ENCODE data around the gene ANKIB1. TPM values are rescaled to one million over a fixed set of nuclear protein-coding genes. Genes with fewer than 3 reads are reported as not detected.
A peak's percentile ranks its signal among the peaks of the same experiment; 100 is the strongest.

The ANKIB1 gene
- total and polyA plus RNA-seq, 3 donors from 2014 or later = 66.8 to 97.8 (median 84.4) TPM

DNA sequence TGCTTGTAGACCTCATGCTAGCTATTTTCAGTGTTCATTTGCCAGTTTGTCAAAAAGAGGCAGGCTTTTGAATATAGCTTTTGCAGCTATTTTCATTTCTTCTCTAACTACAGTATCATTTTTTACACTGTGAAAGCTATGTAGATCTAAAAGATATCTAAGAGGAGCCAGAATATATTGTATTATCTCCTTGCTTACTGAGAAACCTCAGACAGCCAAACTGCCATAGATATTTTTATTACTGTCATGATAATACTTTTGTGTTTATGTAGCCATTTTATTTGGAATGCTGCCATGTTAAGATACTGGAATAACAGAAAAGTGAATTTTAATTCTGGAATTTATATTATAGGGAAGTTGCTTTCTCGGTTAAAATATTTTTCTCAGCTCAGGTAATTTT lies 37.2 kb downstream of the ANKIB1 start:
- peaks cover 6% of the 10 kb centered on the region for H3K4me1 ChIP-seq
- H3K4me3 ChIP-seq = no peak overlapping the region
- intact Hi-C loops (cut with DNase I; ENCODE audit: low total_unique reads) = no loop called here
- no peak overlapping the region for H3K27ac ChIP-seq
- no peak for TF ChIP-seq POLR2A (IDR thresholded peaks at IDR 0.05)
- TF ChIP-seq, protein P1, sequence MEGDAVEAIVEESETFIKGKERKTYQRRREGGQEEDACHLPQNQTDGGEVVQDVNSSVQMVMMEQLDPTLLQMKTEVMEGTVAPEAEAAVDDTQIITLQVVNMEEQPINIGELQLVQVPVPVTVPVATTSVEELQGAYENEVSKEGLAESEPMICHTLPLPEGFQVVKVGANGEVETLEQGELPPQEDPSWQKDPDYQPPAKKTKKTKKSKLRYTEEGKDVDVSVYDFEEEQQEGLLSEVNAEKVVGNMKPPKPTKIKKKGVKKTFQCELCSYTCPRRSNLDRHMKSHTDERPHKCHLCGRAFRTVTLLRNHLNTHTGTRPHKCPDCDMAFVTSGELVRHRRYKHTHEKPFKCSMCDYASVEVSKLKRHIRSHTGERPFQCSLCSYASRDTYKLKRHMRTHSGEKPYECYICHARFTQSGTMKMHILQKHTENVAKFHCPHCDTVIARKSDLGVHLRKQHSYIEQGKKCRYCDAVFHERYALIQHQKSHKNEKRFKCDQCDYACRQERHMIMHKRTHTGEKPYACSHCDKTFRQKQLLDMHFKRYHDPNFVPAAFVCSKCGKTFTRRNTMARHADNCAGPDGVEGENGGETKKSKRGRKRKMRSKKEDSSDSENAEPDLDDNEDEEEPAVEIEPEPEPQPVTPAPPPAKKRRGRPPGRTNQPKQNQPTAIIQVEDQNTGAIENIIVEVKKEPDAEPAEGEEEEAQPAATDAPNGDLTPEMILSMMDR (IDR thresholded peaks at IDR 0.05) = no peak
- no peak for DNase-seq
- WGBS, 2 donors = 61 to 86% methylated on average over 1 of the region's 1 CpG
- no peaks in the 10 kb centered on the region for H3K9me3 ChIP-seq
- H3K36me3 ChIP-seq (ENCODE audit: low read depth, missing control alignments) = no peaks in the 10 kb centered on the region
- no peaks in the 10 kb centered on the region for H3K27me3 ChIP-seq

DNA sequence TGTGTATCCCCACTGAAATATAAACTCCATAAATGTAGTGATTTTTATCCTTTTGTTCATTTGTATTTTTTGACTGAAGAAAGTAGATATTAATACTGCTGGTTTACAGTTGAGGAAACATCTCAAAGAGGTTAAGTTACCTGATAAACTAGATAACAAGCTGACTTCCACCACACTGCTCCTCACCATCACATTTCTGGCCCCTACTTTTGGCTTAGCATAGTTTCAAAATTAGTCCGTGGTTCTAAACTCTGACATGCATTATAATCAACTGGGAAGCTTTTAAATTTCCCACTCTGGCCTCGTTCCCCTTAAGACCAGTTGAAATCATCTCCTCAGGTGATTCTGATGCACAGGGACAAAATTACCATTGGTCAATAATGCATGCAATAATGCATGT lies 43.5 kb downstream of the ANKIB1 start:
- no peak for TF ChIP-seq POLR2A (IDR thresholded peaks at IDR 0.05)
- TF ChIP-seq, protein P1 (IDR thresholded peaks at IDR 0.05) = no peak
- H3K27ac ChIP-seq = no peak overlapping the region
- WGBS, 2 donors = 93 to 96% methylated on average over 2 of the region's 2 CpGs
- H3K27me3 ChIP-seq = no peaks in the 10 kb centered on the region
- no peak for DNase-seq
- H3K4me1 ChIP-seq = no peaks in the 10 kb centered on the region
- no peaks in the 10 kb centered on the region for H3K9me3 ChIP-seq
- intact Hi-C loops (cut with DNase I; ENCODE audit: low total_unique reads) = no loop called here
- no peaks in the 10 kb centered on the region for H3K36me3 ChIP-seq (ENCODE audit: low read depth, missing control alignments)
- no peak overlapping the region for H3K4me3 ChIP-seq

DNA sequence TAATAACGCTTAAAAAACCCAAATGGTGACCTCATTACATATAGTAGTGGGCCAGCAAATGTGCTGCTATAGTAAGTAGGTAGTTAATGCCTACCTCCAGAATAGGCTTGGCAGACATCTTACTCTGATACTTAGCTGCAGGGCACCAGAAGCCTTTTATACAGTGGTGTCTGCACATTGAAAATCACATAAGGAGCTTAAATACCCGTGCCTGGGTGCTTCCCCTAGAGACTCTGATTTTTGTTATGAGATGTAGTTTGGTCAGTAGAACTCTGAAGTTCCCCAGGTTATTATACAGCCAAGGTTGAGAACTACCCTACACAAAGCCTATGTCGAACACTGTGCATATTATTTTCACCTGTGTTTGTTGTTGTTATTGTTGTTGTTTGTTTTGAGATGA lies 47.2 kb downstream of the ANKIB1 start:
- TF ChIP-seq, protein P1 (IDR thresholded peaks at IDR 0.05) = no peak
- no peak for TF ChIP-seq POLR2A (IDR thresholded peaks at IDR 0.05)
- intact Hi-C loops (cut with DNase I; ENCODE audit: low total_unique reads) = no loop called here
- Histone ChIP-seq H3K9me3 (no peaks in the 10 kb centered on the region), H3K4me1 (peaks cover 12% of the 10 kb centered on the region), H3K36me3 (ENCODE audit: low read depth, missing control alignments) (no peaks in the 10 kb centered on the region), H3K27me3 (no peaks in the 10 kb centered on the region), H3K27ac (no peak overlapping the region), H3K4me3 (no peak overlapping the region)
- DNase-seq = no peak
- 87 to 90% methylated on average over 3 of the region's 3 CpGs for WGBS, 2 donors

DNA sequence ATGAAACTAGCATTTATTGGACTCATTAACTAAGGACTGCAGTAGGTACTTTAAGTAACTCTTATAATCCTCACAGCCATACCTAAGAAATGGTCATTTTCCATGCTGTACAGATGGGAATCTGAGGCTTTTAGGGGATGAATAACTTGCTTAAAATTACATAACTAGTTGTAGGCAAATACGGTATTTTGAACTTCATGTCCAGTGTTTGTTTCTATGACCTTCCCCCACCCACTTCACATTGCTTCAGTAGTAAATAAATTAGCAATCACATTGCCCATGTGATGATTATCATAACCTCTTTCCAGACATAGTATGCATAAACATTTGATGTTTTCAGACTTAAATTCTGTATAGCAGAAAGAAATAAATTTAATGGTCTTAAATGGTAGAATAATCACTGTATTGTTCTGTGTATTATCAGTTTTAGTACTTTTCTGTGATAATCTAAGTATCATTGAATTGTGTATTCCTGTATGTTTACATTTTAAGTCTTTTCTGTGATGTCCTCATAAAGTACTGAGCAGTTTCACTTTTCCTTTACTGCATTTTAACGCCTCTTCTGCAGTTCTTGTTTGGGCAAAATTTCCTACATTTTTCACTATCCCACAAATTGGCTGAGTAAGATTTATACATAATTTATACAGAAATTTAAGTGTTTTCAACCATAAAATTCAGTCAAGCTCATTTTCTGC lies 48.3 kb downstream of the ANKIB1 start:
- H3K27me3 ChIP-seq = no peaks in the 10 kb centered on the region
- H3K4me1 ChIP-seq = peaks cover 12% of the 10 kb centered on the region
- no peaks in the 10 kb centered on the region for H3K9me3 ChIP-seq
- TF ChIP-seq POLR2A (IDR thresholded peaks at IDR 0.05) = no peak
- TF ChIP-seq, protein P1 (IDR thresholded peaks at IDR 0.05) = no peak
- H3K27ac ChIP-seq = peak overlapping the region in 1 of 2 donors; percentile 11
- no peak for DNase-seq
- intact Hi-C loops (cut with DNase I; ENCODE audit: low total_unique reads) = no loop called here
- H3K36me3 ChIP-seq (ENCODE audit: low read depth, missing control alignments) = no peaks in the 10 kb centered on the region
- 37 to 53% methylated on average over 2 of the region's 2 CpGs for WGBS, 2 donors
- no peak overlapping the region for H3K4me3 ChIP-seq

DNA sequence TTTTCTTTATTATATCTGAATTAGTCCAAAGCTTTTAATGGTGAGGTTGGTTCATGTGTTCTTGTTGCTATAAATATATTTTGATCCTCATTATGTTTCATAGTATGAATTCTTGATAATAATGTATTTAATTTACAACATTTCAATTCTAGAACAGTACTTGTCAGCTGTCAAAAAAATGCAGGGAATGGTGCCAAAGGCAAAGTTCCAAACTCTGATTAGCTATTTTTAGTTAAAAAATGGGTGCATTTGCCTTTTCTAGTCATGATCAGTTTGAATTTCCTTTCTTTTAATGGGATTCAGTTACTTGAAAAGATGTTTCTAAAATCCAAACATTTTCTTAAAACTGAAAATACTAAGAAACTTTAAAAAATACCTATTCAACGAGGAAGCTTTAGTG lies 49.6 kb downstream of the ANKIB1 start:
- Histone ChIP-seq H3K4me1 (peaks cover 12% of the 10 kb centered on the region), H3K4me3 (no peak overlapping the region), H3K27ac (peak overlapping the region in 1 of 2 donors; percentile 0), H3K36me3 (ENCODE audit: low read depth, missing control alignments) (no peaks in the 10 kb centered on the region), H3K27me3 (no peaks in the 10 kb centered on the region), H3K9me3 (no peaks in the 10 kb centered on the region)
- 59 to 70% methylated on average over 1 of the region's 1 CpG for WGBS, 2 donors
- TF ChIP-seq, protein P1 (IDR thresholded peaks at IDR 0.05) = no peak
- TF ChIP-seq POLR2A (IDR thresholded peaks at IDR 0.05) = no peak
- intact Hi-C loops (cut with DNase I; ENCODE audit: low total_unique reads) = no loop called here
- DNase-seq = peak; percentile 40
